MCF 10A (cell line): Measurements from ENCODE around the gene ARL11. TPM values are rescaled to one million over a fixed set of nuclear protein-coding genes. Genes with fewer than 3 reads are reported as not detected.

ENCODE experiments used
- BruUV-seq: library from RNA; stranded (reverse); fragments of 400-500 nt; replicated peaks from 2 replicates; lab custom pipeline; 2021; lab: Mats Ljungman, UMichigan
- CTCF ChIA-PET: fragments of 300-600 bp; sonication (Branson Sonifier 250); formaldehyde crosslinking; extraction: SDS; loops from one replicate; lab custom pipeline; 2021; ENCODE audit warnings: antibody characterized with exemption, inconsistent platforms; lab: Yijun Ruan, JAX
- POLR2A ChIA-PET: fragments of 300-600, 350-650 bp; sonication (Branson Sonifier 250); formaldehyde crosslinking; extraction: SDS; loops from one replicate; lab custom pipeline; 2020; ENCODE audit warnings: antibody characterized with exemption, inconsistent platforms; lab: Yijun Ruan, JAX
- DNase-seq: peaks from one replicate; pipeline ENCODE4 v3.0.0-alpha.2; 2018; ENCODE audit not compliant: unreplicated experiment
- H3K27ac Mint-ChIP-seq: one replicate; pipeline ENCODE4 v1.8.0; 2022; ENCODE audit warnings: mild to moderate bottlenecking, low read depth, mixed read lengths; ENCODE audit not compliant: unreplicated experiment
- H3K27me3 Mint-ChIP-seq: one replicate; pipeline ENCODE4 v1.8.0; 2022; ENCODE audit warnings: mixed read lengths; ENCODE audit not compliant: insufficient read depth, unreplicated experiment
- H3K36me3 Mint-ChIP-seq: one replicate; pipeline ENCODE4 v1.8.0; 2022; ENCODE audit warnings: mild to moderate bottlenecking, moderate library complexity, mixed read lengths; ENCODE audit not compliant: insufficient read depth, unreplicated experiment
- H3K4me1 Mint-ChIP-seq: one replicate; pipeline ENCODE4 v1.8.0; 2022; ENCODE audit warnings: mixed read lengths; ENCODE audit not compliant: insufficient read depth, unreplicated experiment
- H3K4me3 Mint-ChIP-seq: one replicate; pipeline ENCODE4 v1.8.0; 2022; ENCODE audit warnings: mild to moderate bottlenecking, moderate library complexity, mixed read lengths; ENCODE audit not compliant: unreplicated experiment
- H3K9me3 Mint-ChIP-seq: one replicate; pipeline ENCODE4 v1.8.0; 2022; ENCODE audit warnings: mixed read lengths; ENCODE audit not compliant: unreplicated experiment
- intact Hi-C: fragments of 100-400 bp; cut with micrococcal nuclease; formaldehyde crosslinking; loops from 2 replicates; pipeline ENCODE4 v1.14.1; 2022
- total RNA-seq: library from RNA; stranded (reverse); gene quantifications from 2 replicates; pipeline ENCODE4 v1.2.3, GENCODE V29; 2022
- TF ChIP-seq, protein P1 (sequence below): fragments of 200-600 bp; IDR thresholded peaks from one replicate; pipeline ENCODE4 v1.8.0; 2022; ENCODE audit warnings: antibody characterized with exemption, mild to moderate bottlenecking; ENCODE audit not compliant: unreplicated experiment

The ARL11 gene
- total RNA-seq, 1 experiment from 2014 or later: not detected

DNA sequence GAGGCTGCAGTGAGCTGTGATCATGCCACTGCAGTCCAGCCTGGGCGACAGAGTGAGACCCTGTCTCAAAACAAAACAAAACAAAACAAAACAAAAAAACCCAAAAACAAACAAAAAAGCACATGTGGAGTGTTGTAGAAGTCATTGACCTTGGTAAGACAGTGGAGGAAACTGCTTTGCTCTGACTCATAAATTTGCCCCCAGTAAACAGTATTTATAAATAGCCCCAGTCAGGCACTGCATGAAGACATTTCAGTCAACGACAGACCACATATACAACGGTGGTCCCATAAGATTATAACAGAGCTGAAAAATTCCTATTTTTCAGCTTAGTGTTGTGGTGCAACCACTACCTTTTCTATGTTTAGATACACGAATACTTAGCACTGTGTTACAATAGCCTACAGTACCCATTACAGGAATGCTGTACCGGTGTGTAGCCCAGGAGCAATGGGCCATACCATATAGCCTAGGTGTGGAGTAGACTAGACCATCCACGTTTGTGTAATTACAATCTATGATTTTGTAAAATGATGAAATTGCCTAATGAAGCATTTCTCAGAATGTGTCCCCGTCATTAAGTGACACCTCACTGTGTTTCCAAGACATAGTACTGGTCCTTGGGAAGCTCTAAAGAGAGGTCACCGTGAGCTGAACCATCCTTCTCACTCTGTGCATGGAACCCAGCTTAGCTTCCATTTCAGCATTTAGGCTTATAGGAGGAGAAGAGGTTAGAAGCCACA lies 1.1 kb downstream of the ARL11 start:
- Mint-ChIP-seq H3K27ac (no peak overlapping the region), H3K27me3 (no peaks in the 10 kb centered on the region), H3K9me3 (no peaks in the 10 kb centered on the region), H3K4me3 (no peak overlapping the region), H3K36me3 (no peaks in the 10 kb centered on the region), H3K4me1 (no peaks in the 10 kb centered on the region)
- ChIA-PET POLR2A (interaction anchor here (0.5 to 0.8 kb wide), 2 partner anchors 9 to 171 kb away, joined by 3 to 4 read pairs; no protein-coding TSS in a partner anchor), CTCF (interaction anchor here (0.9 to 1.1 kb wide), 3 partner anchors 15 to 50 kb away, joined by 3 to 4 read pairs (median 3); no protein-coding TSS in a partner anchor)
- no peak for DNase-seq
- TF ChIP-seq, protein P1, sequence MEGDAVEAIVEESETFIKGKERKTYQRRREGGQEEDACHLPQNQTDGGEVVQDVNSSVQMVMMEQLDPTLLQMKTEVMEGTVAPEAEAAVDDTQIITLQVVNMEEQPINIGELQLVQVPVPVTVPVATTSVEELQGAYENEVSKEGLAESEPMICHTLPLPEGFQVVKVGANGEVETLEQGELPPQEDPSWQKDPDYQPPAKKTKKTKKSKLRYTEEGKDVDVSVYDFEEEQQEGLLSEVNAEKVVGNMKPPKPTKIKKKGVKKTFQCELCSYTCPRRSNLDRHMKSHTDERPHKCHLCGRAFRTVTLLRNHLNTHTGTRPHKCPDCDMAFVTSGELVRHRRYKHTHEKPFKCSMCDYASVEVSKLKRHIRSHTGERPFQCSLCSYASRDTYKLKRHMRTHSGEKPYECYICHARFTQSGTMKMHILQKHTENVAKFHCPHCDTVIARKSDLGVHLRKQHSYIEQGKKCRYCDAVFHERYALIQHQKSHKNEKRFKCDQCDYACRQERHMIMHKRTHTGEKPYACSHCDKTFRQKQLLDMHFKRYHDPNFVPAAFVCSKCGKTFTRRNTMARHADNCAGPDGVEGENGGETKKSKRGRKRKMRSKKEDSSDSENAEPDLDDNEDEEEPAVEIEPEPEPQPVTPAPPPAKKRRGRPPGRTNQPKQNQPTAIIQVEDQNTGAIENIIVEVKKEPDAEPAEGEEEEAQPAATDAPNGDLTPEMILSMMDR: no peak
- intact Hi-C loops: no loop called here
- BruUV-seq: no TSS peak

DNA sequence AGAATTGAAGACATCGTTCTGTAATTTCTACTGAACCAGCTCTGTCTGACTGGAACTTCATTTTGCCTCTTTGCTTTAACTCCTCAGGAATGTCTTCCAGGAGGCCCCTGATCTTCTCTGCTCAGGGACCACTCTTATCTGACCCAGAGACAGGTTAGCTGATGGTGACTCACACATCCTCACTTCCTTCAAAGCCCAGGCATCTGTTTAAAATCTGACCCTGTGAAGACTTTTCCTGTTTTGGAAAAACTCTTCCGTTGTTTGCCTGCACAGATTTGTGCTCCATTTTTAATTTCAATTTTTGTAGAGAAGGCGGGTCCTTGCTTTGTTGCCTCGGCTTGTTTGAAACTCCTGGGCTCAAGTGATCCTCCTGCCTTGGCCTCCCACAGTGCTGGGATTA lies 1.6 kb downstream of the ARL11 start:
- Mint-ChIP-seq H3K27ac (no peak overlapping the region), H3K4me1 (no peaks in the 10 kb centered on the region), H3K36me3 (no peaks in the 10 kb centered on the region), H3K9me3 (no peaks in the 10 kb centered on the region), H3K27me3 (no peaks in the 10 kb centered on the region), H3K4me3 (no peak overlapping the region)
- BruUV-seq: no TSS peak
- TF ChIP-seq, protein P1: no peak
- intact Hi-C loops: no loop called here
- POLR2A ChIA-PET: interaction anchor here (0.6 to 0.8 kb wide), 2 partner anchors 9 kb away, joined by 3 read pairs; no protein-coding TSS in a partner anchor
- CTCF ChIA-PET: interaction anchor here (0.9 to 1.1 kb wide), 3 partner anchors 16 to 50 kb away, joined by 3 to 4 read pairs (median 3); no protein-coding TSS in a partner anchor
- DNase-seq: no peak

DNA sequence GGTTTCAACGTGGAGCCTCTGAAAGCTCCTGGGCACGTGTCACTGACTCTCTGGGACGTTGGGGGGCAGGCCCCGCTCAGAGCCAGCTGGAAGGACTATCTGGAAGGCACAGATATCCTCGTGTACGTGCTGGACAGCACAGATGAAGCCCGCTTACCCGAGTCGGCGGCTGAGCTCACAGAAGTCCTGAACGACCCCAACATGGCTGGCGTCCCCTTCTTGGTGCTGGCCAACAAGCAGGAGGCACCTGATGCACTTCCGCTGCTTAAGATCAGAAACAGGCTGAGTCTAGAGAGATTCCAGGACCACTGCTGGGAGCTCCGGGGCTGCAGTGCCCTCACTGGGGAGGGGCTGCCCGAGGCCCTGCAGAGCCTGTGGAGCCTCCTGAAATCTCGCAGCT lies 2.3 kb downstream of the ARL11 start:
- Mint-ChIP-seq H3K27ac (no peak overlapping the region), H3K9me3 (no peaks in the 10 kb centered on the region), H3K36me3 (no peaks in the 10 kb centered on the region), H3K4me1 (no peaks in the 10 kb centered on the region), H3K4me3 (no peak overlapping the region), H3K27me3 (no peaks in the 10 kb centered on the region)
- ChIA-PET CTCF (interaction anchor here (1.1 kb wide), 1 partner anchor 23 kb away, joined by 3 read pairs; no protein-coding TSS in a partner anchor), POLR2A (interaction anchor here (0.6 to 0.8 kb wide), 2 partner anchors 9 to 10 kb away, joined by 3 read pairs; no protein-coding TSS in a partner anchor)
- BruUV-seq: no TSS peak
- intact Hi-C loops: no loop called here
- TF ChIP-seq, protein P1: no peak
- DNase-seq: no peak

DNA sequence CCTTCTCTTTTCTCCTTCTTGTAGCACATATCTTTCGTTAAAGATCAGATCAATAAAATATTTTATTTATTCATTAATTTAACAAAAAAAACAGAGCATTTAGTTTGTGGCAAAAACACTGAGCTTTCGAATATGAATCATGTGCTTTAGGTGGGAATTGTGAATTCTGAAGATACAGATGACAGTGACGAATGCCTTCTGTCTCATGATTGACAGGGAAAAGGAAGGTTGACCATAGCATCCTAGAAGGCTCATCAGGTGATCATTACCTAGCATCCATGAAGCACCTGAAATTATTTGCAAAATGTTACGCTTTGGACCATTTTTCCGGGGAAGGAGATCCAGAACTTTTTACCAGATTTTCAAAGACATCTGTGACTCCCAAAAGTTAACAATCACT lies 3.8 kb downstream of the ARL11 start:
- no TSS peak for BruUV-seq
- DNase-seq: no peak
- CTCF ChIA-PET: no interaction called here
- Mint-ChIP-seq H3K27ac (no peak overlapping the region), H3K4me3 (no peak overlapping the region), H3K36me3 (no peaks in the 10 kb centered on the region), H3K27me3 (no peaks in the 10 kb centered on the region), H3K4me1 (no peaks in the 10 kb centered on the region), H3K9me3 (no peaks in the 10 kb centered on the region)
- TF ChIP-seq, protein P1: no peak
- intact Hi-C loops: no loop called here
- POLR2A ChIA-PET: interaction anchor here (0.7 kb wide), 1 partner anchor 97 kb away, joined by 4 read pairs; no protein-coding TSS in a partner anchor
